Calu3 (cell line): Measurements from ENCODE around the gene DHRS7B. TPM values are rescaled to one million over a fixed set of nuclear protein-coding genes. Genes with fewer than 3 reads are reported as not detected.

Source experiments
- BruUV-seq: library from RNA; stranded (reverse); fragments of 400-500 nt; replicated peaks from 2 replicates; lab custom pipeline; 2021; lab: Mats Ljungman, UMichigan
- CTCF ChIA-PET: fragments of 300-600 bp; sonication (Branson Sonifier 250); formaldehyde crosslinking; loops from one replicate; lab custom pipeline; 2022; ENCODE audit warnings: antibody characterized with exemption; lab: Charles Lee
- DNase-seq: peaks from one replicate; pipeline ENCODE4 v3.0.0; 2022
- H3K27ac Mint-ChIP-seq: one replicate; pipeline ENCODE4 v1.8.0; 2022; ENCODE audit warnings: mixed read lengths; ENCODE audit not compliant: unreplicated experiment
- H3K27me3 Mint-ChIP-seq: one replicate; pipeline ENCODE4 v1.8.0; 2022; ENCODE audit warnings: mixed read lengths; ENCODE audit not compliant: unreplicated experiment
- H3K36me3 Mint-ChIP-seq: one replicate; pipeline ENCODE4 v1.8.0; 2022; ENCODE audit warnings: mild to moderate bottlenecking, moderate library complexity, mixed read lengths; ENCODE audit not compliant: insufficient read depth, unreplicated experiment
- H3K4me1 Mint-ChIP-seq: one replicate; pipeline ENCODE4 v1.8.0; 2022; ENCODE audit warnings: mild to moderate bottlenecking, low read depth, mixed read lengths; ENCODE audit not compliant: unreplicated experiment
- H3K4me3 Mint-ChIP-seq: one replicate; pipeline ENCODE4 v1.8.0; 2022; ENCODE audit warnings: mild to moderate bottlenecking, low read depth, moderate library complexity, mixed read lengths; ENCODE audit not compliant: unreplicated experiment
- H3K9me3 Mint-ChIP-seq: one replicate; pipeline ENCODE4 v1.8.0; 2022; ENCODE audit warnings: low read depth, mixed read lengths; ENCODE audit not compliant: unreplicated experiment
- intact Hi-C: fragments of 100-400 bp; cut with micrococcal nuclease; formaldehyde crosslinking; loops from one replicate; pipeline ENCODE4 v1.10.0; 2022; ENCODE audit not compliant: unreplicated experiment
- total RNA-seq: library from RNA; stranded (reverse); gene quantifications from 2 replicates; pipeline ENCODE4 v1.2.3, GENCODE V29; 2022
- TF ChIP-seq, protein P1 (sequence below): fragments of 200-600 bp; IDR thresholded peaks from one replicate; pipeline ENCODE4 v1.8.0; 2022; ENCODE audit warnings: antibody characterized with exemption; ENCODE audit not compliant: unreplicated experiment

The DHRS7B gene
- total RNA-seq, 1 experiment from 2014 or later, result 15.3 TPM

DNA sequence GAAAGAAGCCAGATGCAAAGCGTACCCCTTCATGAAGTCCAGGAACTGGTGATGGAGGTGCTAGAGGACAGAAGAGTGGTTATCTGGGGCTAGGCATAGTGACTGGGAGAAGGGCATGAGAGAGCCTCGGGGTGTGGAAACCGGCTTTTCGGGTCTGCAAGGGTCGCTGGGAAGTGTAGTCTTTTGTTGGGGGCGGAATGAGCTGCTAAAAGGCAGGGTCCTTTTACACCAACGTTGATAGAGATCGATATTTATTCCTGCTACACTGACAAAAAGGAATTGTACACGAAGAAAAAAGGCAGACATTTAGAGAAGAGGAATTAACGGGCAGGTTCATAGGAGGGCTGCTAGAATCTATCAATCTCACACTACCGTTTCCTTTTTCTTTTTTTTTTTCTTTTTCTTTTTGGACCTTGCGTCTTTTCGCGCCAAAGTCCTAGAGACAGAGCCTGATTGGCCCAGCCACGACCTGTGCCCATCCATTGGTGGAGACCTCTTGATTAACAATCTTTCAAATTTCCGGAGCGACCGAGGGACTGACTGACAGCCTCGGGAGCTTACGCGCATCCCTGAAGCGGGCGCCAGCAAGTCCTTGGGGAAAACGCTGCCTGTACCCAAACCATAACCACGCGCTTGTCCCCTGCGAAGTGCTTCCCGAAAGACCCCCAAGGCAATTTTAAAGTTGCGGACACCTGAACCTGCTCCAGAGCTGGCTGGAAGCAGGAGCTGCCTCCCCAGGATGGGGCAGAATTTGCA, 27.7 kb upstream of the DHRS7B start:
- DNase-seq, result peak; percentile 73

GRCh38 chr17:21100636-21101035, 26.1 kb upstream of the DHRS7B start:
- H3K9me3 Mint-ChIP-seq, result no peaks in the 10 kb centered on the region
- CTCF ChIA-PET, result no interaction called here
- no peak overlapping the region for H3K27ac Mint-ChIP-seq
- TF ChIP-seq, protein P1, sequence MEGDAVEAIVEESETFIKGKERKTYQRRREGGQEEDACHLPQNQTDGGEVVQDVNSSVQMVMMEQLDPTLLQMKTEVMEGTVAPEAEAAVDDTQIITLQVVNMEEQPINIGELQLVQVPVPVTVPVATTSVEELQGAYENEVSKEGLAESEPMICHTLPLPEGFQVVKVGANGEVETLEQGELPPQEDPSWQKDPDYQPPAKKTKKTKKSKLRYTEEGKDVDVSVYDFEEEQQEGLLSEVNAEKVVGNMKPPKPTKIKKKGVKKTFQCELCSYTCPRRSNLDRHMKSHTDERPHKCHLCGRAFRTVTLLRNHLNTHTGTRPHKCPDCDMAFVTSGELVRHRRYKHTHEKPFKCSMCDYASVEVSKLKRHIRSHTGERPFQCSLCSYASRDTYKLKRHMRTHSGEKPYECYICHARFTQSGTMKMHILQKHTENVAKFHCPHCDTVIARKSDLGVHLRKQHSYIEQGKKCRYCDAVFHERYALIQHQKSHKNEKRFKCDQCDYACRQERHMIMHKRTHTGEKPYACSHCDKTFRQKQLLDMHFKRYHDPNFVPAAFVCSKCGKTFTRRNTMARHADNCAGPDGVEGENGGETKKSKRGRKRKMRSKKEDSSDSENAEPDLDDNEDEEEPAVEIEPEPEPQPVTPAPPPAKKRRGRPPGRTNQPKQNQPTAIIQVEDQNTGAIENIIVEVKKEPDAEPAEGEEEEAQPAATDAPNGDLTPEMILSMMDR, result no peak
- H3K4me3 Mint-ChIP-seq, result no peak overlapping the region
- H3K4me1 Mint-ChIP-seq, result peaks cover 9% of the 10 kb centered on the region
- peaks cover 14% of the 10 kb centered on the region for H3K27me3 Mint-ChIP-seq
- intact Hi-C loops, result no loop called here
- no peak for DNase-seq
- no TSS peak for BruUV-seq
- H3K36me3 Mint-ChIP-seq, result peaks cover 11% of the 10 kb centered on the region

More for the DNA sequence above, 27.7 kb upstream of the DHRS7B start:
- Mint-ChIP-seq H3K27me3 (no peaks in the 10 kb centered on the region), H3K4me3 (peak overlapping the region; percentile 77), H3K27ac (peak overlapping the region; percentile 76), H3K4me1 (peaks cover 9% of the 10 kb centered on the region), H3K36me3 (peaks cover 11% of the 10 kb centered on the region), H3K9me3 (no peaks in the 10 kb centered on the region)
- BruUV-seq, result no TSS peak
- CTCF ChIA-PET, result interaction anchor here (0.7 to 1.4 kb wide), 6 partner anchors 10 to 59 kb away, joined by 3 to 14 read pairs (median 4); partner anchors contain the start of gene USP22
- intact Hi-C loops, result loop anchor here (5.0 kb wide), 1 partner anchor 57 kb away; the partner anchor contains the start of gene USP22
- TF ChIP-seq, protein P1, result no peak

DNA sequence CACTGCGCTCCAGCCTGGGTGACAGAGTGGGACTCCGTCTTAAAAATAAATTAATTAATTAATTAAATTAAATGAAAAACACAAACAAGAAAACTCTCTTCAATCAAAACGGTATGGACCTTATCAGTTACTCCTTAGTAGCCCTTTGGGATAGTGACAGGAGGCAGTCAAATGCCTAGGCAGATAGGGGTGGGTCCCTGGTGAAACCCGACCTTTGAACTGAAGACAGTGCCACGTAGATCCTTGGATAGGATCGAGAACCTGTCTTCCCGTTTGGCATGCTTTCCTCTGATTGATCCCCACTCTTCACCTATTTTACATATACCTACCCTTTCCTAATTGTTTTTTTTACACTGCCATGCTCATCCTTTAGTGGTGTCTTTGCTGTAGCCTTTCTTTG, 22.2 kb upstream of the DHRS7B start:
- intact Hi-C loops, result no loop called here

DNA sequence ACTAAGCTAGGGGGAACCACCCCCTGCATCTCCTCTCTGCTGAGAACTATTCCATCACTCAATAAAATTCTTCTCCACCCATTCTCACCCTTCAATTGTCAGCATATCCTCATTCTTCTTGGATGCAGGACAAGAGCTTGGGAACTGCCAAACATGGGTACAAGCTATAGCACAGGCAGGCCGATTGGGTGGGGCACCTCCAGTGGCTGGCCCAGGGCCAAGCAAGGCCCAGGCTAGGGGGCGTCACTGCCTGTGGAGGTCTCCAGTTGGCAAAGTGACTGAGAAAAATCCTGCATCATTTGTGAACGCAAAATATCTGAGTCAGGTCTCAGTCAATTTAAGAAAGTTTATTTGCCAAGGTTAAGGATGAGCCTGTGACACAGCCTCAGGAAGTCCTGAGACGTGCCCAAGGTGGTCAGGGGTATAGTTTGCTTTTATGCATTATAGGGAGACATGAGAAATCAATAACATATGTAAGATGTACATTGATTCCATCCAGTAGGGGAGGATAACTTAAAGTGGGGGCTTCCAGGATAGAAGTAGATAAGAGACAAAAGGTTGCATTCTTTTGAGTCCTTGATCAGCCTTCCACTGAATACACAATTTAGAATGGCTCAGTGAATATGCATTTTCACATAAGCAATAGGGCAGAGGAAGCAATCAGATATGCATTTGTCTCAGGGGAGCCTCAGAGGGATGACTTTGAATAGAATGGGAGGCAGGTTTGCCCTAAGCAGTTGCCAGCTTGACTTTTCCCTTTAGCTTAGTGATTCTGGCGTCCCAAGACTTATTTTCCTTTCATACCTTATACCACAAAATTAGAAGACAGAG, 21.5 kb upstream of the DHRS7B start:
- TF ChIP-seq, protein P1, result no peak
- Mint-ChIP-seq H3K36me3 (no peaks in the 10 kb centered on the region), H3K4me1 (no peaks in the 10 kb centered on the region), H3K27ac (no peak overlapping the region), H3K4me3 (no peak overlapping the region), H3K9me3 (no peaks in the 10 kb centered on the region), H3K27me3 (peaks cover 18% of the 10 kb centered on the region)
- intact Hi-C loops, result no loop called here
- no peak for DNase-seq
- no TSS peak for BruUV-seq
- CTCF ChIA-PET, result no interaction called here

More for the DNA sequence above, 22.2 kb upstream of the DHRS7B start:
- BruUV-seq, result no TSS peak
- H3K36me3 Mint-ChIP-seq, result peaks cover 1% of the 10 kb centered on the region
- no peaks in the 10 kb centered on the region for H3K4me1 Mint-ChIP-seq
- no peak overlapping the region for H3K27ac Mint-ChIP-seq
- no peaks in the 10 kb centered on the region for H3K9me3 Mint-ChIP-seq
- no peak overlapping the region for H3K4me3 Mint-ChIP-seq
- no peak for DNase-seq
- CTCF ChIA-PET, result no interaction called here
- H3K27me3 Mint-ChIP-seq, result peaks cover 18% of the 10 kb centered on the region
- TF ChIP-seq, protein P1, result no peak
